Right atrium auricular region (tissue), 2 donors: ENCODE data around the gene PSTPIP2. TPM values are rescaled to one million over a fixed set of nuclear protein-coding genes. Genes with fewer than 3 reads are reported as not detected.
"Not testable (repeated sequence)": the region's sequence is repeated elsewhere in the genome, so short reads cannot be mapped to it uniquely, and the experiment has no call there.

ENCODE experiments used
- DNase-seq: peaks from one replicate; pipeline ENCODE4 v3.0.0-alpha.2; 2019; ENCODE audit warnings: low spot score
- H3K27ac ChIP-seq, 2 donors: fragments of 200-600 bp; sonication (generic); 1 replicate in 1 of 2; 2 replicates in 1 of 2; pipeline ENCODE4 v1.5.1; 2016 to 2019
- H3K27me3 ChIP-seq, 2 donors: fragments of 200-600 bp; sonication (generic); one replicate each; pipeline versions ENCODE4 v1.5.1 to v1.6.0; 2017 to 2019
- H3K36me3 ChIP-seq: fragments of 200-600 bp; sonication (generic); one replicate; pipeline ENCODE4 v1.5.1; 2016
- H3K4me1 ChIP-seq, 2 donors: fragments of 200-600 bp; sonication (generic); one replicate each; pipeline versions ENCODE4 v1.5.1 to v1.6.0; 2017 to 2019
- H3K4me3 ChIP-seq, 2 donors: fragments of 200-600 bp; sonication (generic); 1 replicate in 1 of 2; 2 replicates in 1 of 2; pipeline ENCODE4 v1.5.1; 2017 to 2019; ENCODE audit warnings: mild to moderate bottlenecking in 1 of 2, moderate library complexity in 1 of 2
- H3K9me3 ChIP-seq, 2 donors: fragments of 200-600 bp; sonication (generic); one replicate each; pipeline ENCODE4 v1.5.1; 2019
- total RNA-seq, 2 donors: library from RNA; depleted of rRNA; stranded (reverse); fragments of >200 nt; gene quantifications; one replicate each; pipeline ENCODE4 v1.1.0, GENCODE V29; 2016
- TF ChIP-seq, protein P1 (sequence below), 2 donors: fragments of 200-600 bp; sonication (generic); IDR thresholded peaks; one replicate each; pipeline ENCODE4 v1.5.1; 2019; ENCODE audit warnings: antibody characterized with exemption in 2 of 2

The PSTPIP2 gene
- total RNA-seq, 2 donors from 2014 or later, result 3.4 to 3.9 TPM

DNA sequence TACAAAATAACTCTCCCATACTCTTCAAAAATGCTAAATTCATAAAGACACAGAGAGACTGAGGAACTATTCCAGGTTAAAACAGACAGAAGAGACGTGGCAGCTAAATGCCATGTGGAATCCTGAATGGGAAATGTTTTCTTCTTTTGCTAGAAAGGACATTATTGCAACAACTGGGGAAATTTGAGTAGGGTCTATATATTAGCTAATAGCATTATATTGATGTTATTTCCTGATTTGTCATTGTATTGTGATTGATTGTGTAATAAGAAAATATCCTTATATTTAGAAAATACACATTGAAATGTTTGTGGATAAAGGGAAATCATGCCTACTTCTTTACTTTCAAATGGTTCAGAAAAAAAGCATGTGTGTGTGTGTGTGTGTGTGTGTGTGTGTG is 23.4 kb downstream of the PSTPIP2 start:
- H3K27me3 ChIP-seq, result no peaks in the 10 kb centered on the region
- DNase-seq, result no peak

DNA sequence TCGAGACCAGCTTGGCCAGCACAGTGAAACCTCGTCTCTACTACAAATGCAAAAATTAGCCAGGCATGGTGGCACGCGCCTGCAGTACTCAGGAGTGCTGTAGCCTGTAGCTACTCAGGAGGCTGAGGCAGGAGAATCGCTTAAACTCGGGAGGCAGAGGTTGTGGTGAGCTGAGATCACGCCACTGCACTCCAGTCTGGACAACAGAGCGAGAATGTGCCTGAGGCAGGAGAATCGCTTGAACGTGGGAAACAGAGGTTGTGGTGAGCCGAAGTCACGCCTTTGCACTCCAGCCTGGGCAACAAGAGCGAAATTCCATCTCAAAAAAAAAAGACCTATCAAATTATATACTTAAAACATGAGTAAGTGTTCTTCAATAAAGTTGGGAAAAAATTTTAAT is 24.7 kb downstream of the PSTPIP2 start:
- not testable (repeated sequence) for H3K27me3 ChIP-seq, H3K4me3 ChIP-seq, H3K9me3 ChIP-seq, H3K4me1 ChIP-seq, H3K27ac ChIP-seq, H3K36me3 ChIP-seq, DNase-seq

More for the DNA sequence above, 23.4 kb downstream of the PSTPIP2 start:
- H3K9me3 ChIP-seq, result no peaks in the 10 kb centered on the region
- H3K36me3 ChIP-seq, result no peaks in the 10 kb centered on the region
- H3K4me3 ChIP-seq, result no peak overlapping the region
- H3K4me1 ChIP-seq, result no peaks in the 10 kb centered on the region
- no peak overlapping the region for H3K27ac ChIP-seq
- TF ChIP-seq, protein P1, sequence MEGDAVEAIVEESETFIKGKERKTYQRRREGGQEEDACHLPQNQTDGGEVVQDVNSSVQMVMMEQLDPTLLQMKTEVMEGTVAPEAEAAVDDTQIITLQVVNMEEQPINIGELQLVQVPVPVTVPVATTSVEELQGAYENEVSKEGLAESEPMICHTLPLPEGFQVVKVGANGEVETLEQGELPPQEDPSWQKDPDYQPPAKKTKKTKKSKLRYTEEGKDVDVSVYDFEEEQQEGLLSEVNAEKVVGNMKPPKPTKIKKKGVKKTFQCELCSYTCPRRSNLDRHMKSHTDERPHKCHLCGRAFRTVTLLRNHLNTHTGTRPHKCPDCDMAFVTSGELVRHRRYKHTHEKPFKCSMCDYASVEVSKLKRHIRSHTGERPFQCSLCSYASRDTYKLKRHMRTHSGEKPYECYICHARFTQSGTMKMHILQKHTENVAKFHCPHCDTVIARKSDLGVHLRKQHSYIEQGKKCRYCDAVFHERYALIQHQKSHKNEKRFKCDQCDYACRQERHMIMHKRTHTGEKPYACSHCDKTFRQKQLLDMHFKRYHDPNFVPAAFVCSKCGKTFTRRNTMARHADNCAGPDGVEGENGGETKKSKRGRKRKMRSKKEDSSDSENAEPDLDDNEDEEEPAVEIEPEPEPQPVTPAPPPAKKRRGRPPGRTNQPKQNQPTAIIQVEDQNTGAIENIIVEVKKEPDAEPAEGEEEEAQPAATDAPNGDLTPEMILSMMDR (IDR thresholded peaks at IDR 0.05), result no peak

DNA sequence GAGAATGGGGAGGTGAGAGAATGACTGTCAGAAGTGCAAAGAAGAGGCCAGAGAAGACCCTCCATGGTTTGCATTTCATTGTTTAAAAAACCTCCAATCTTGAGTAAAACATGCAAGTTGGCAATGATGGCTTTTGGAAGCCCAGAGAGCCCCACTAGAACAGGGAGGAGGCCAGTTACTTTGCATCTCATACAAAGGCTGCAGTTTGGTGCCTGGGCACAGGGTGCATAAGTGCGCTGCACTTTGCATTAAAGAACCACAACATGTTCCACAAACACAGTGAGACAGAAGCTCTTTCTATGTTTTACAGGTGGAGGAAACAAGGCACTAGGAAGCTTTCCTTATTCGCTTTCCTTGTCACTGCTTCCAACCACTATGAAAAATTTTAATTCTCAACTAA is 25.4 kb downstream of the PSTPIP2 start:
- no peak overlapping the region for H3K4me3 ChIP-seq
- DNase-seq, result no peak
- peaks cover 0 to 6% of the 10 kb centered on the region in 2 donors for H3K4me1 ChIP-seq

DNA sequence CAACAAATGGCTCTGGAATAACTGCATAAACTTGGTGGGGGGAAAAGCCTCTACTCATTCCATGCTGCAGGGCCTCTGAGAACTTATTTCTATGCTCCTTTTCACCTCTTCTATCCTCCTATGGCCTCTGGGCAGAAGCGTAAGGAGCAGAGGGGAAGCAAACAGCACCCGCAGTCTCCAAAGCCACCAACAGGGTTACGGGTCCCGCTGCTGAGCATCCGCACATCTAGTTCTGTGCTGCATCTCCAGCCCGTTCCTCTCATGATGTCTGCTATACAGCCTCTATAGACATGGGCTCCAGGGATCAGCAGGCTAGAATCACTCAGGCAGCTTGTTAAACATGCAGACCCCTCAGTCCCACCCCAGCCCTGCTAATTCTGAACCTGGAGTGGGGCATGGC is 25.9 kb downstream of the PSTPIP2 start:
- H3K4me3 ChIP-seq, result no peak overlapping the region
- no peak overlapping the region for H3K27ac ChIP-seq
- DNase-seq, result no peak
- H3K9me3 ChIP-seq, result no peaks in the 10 kb centered on the region
- H3K27me3 ChIP-seq, result no peaks in the 10 kb centered on the region
- TF ChIP-seq, protein P1 (IDR thresholded peaks at IDR 0.05), result no peak
- peaks cover 0 to 6% of the 10 kb centered on the region in 2 donors for H3K4me1 ChIP-seq
- no peaks in the 10 kb centered on the region for H3K36me3 ChIP-seq

More for the DNA sequence above, 25.4 kb downstream of the PSTPIP2 start:
- Histone ChIP-seq H3K9me3 (no peaks in the 10 kb centered on the region), H3K27me3 (no peaks in the 10 kb centered on the region), H3K36me3 (no peaks in the 10 kb centered on the region), H3K27ac (no peak overlapping the region)
- TF ChIP-seq, protein P1 (IDR thresholded peaks at IDR 0.05), result no peak

DNA sequence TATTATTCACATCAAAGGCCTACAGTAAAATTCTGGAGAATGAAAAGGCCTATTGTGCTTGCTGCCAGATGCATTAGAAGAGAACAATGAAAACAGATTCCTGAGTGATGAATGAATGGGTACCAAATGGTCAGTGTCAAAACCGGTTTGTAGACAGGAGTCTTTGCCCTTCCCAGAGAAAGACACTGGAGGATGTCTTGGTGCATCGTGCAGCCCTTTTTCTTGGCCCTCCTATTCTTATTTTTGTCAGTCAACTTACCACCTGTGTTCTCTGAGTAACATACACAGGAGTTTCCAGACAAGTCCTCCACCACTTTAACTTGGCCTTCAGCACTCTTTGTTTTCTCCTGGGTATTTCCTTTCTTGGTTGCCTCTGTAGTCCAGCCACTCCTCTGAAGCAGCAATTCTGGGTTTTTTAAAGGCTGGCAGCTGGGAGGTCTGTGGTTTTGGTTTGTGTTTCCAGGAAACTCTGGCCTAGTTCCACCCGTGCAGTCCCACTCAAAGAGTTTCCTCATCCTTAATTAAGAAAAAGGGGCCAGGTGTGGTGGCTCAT is 29.4 kb downstream of the PSTPIP2 start:
- Histone ChIP-seq H3K9me3 (no peaks in the 10 kb centered on the region), H3K36me3 (no peaks in the 10 kb centered on the region), H3K27ac (no peak overlapping the region), H3K4me3 (no peak overlapping the region), H3K4me1 (peaks cover 0 to 6% of the 10 kb centered on the region in 2 donors), H3K27me3 (no peaks in the 10 kb centered on the region)
- DNase-seq, result no peak
- TF ChIP-seq, protein P1 (IDR thresholded peaks at IDR 0.05), result no peak

DNA sequence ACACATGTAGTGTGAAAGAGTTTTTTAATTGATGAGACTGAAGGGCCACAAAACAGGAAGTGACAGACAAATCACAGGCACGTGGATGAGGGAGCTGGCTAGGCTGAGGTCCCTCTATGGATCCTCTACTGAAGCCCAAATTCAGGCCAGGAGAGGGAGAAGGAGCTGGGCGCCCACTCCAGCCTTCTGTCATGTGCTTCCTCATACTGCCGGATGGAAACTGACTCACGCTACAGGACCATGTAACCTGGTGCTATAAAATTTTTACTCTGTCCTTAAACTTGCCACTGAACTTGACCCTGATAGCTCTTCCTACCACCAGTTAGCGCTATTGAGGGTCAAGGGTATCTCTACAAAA is 31.3 kb downstream of the PSTPIP2 start:
- Histone ChIP-seq H3K4me3 (no peak overlapping the region), H3K36me3 (no peaks in the 10 kb centered on the region), H3K9me3 (no peaks in the 10 kb centered on the region), H3K27me3 (no peaks in the 10 kb centered on the region), H3K4me1 (peaks cover 0 to 6% of the 10 kb centered on the region in 2 donors), H3K27ac (no peak overlapping the region)
- TF ChIP-seq, protein P1 (IDR thresholded peaks at IDR 0.05), result no peak
- DNase-seq, result no peak
